Upper lobe of left lung (tissue), 6 donors: ENCODE results near the gene PODXL2. TPM values are rescaled to one million over a fixed set of nuclear protein-coding genes. Genes with fewer than 3 reads are reported as not detected.
A peak's percentile ranks its signal among the peaks of the same experiment; 100 is the strongest.

Experiments
- ATAC-seq, 2 donors: fragments of 200-7000 bp; cut with Tn5 transposase; one replicate each; pipeline ENCODE4 v1.9.1; 2022; ENCODE audit warnings: mild to moderate bottlenecking in 2 of 2, moderate library complexity in 2 of 2; ENCODE audit not compliant: low FRiP score in 2 of 2
- DNase-seq, 2 donors: peaks; one replicate each; pipeline ENCODE4 v3.0.0-alpha.2; 2019 to 2020
- H3K27ac ChIP-seq, 4 donors: fragments of 200-600 bp; sonication (generic); one replicate each; pipeline ENCODE4 v1.5.1; 2016 to 2019
- H3K27me3 ChIP-seq, 4 donors: fragments of 200-600 bp; sonication (generic); one replicate each; pipeline ENCODE4 v1.5.1; 2017 to 2019
- H3K36me3 ChIP-seq, 4 donors: fragments of 200-600 bp; sonication (generic); one replicate each; pipeline ENCODE4 v1.5.1; 2016 to 2019
- H3K4me1 ChIP-seq, 4 donors: fragments of 200-600 bp; sonication (generic); one replicate each; pipeline ENCODE4 v1.5.1; 2018 to 2019
- H3K4me3 ChIP-seq, 4 donors: fragments of 200-600 bp; sonication (generic); one replicate each; pipeline ENCODE4 v1.5.1; 2017 to 2019; ENCODE audit warnings: mild to moderate bottlenecking in 2 of 4, moderate library complexity in 1 of 4
- H3K9me3 ChIP-seq, 4 donors: fragments of 200-600 bp; sonication (generic); one replicate each; pipeline ENCODE4 v1.5.1; 2018 to 2019
- CTCF ChIP-seq, 6 experiments: fragments of 450-650 bp in 4 of 6; fragments of 200-600 bp in 2 of 6; sonication (generic) in 2 of 6; IDR thresholded peaks; one replicate each; pipeline ENCODE4 v1.5.1; 2016 to 2019; ENCODE audit warnings: antibody characterized with exemption in 6 of 6
- EP300 ChIP-seq, 4 donors: sonication (generic); formaldehyde crosslinking; IDR thresholded peaks; one replicate each; pipeline ENCODE4 v1.5.1; 2017; ENCODE audit warnings: antibody characterized with exemption in 4 of 4, control low read depth in 2 of 4
- POLR2A ChIP-seq, 4 donors: fragments of 450-650 bp; IDR thresholded peaks; one replicate each; pipeline ENCODE4 v1.5.1; 2016 to 2017; ENCODE audit warnings: antibody characterized with exemption in 4 of 4, mild to moderate bottlenecking in 2 of 4
- POLR2AphosphoS5 ChIP-seq, 2 donors: sonication (generic); formaldehyde crosslinking; IDR thresholded peaks; one replicate each; pipeline ENCODE4 v1.5.1; 2017; ENCODE audit warnings: antibody characterized with exemption in 2 of 2
- WGBS, 2 donors: methylation state at CpG; one replicate each; pipeline ENCODE4 v1.1.5; 2017 to 2018; 5-methylcytosine and 5-hydroxymethylcytosine counted together
- small RNA-seq, 4 donors: library from RNA; depleted of rRNA; stranded (forward); fragments of <200 nt; gene quantifications; one replicate each; pipeline ENCODE3, GENCODE V24; 2016
- total RNA-seq, 6 donors: library from RNA; depleted of rRNA in 4 of 6; stranded (reverse); fragments of >200 nt in 4 of 6; gene quantifications; one replicate each; pipeline versions ENCODE4 v1.1.0 to v1.2.1, GENCODE V29; 2016 to 2021
- donor health status: DM: no; HTN: no; CAD: no; lungs with moderate emphysema.
- donor health status: DM: no; HTN: yes; CAD: no; lungs with severe emphysema.

The PODXL2 gene
- total RNA-seq, 6 donors from 2014 or later, result 1.0 to 5.1 (median 3.5) TPM

GRCh38 chr3:127720985-127721935, 92.3 kb downstream of the PODXL2 start:
- H3K9me3 ChIP-seq, result no peaks in the 10 kb centered on the region
- peaks cover 0 to 9% (median 0%) of the 10 kb centered on the region in 4 donors for H3K36me3 ChIP-seq
- ATAC-seq (peak in 1 of 2 donors; percentile 69), DNase-seq (peak; percentile 65 to 68)
- H3K27ac ChIP-seq, result peak overlapping the region; percentile 47 to 60 (median 58)
- peaks cover 5 to 23% (median 16%) of the 10 kb centered on the region in 4 donors for H3K4me1 ChIP-seq
- 79 to 81% methylated on average over 16 to 17 of the region's 17 CpGs for WGBS, 2 donors
- TF ChIP-seq EP300 (IDR thresholded peaks at IDR 0.05) (no peak), CTCF (IDR thresholded peaks at IDR 0.05) (no peak), POLR2AphosphoS5 (IDR thresholded peaks at IDR 0.05) (no peak), POLR2A (IDR thresholded peaks at IDR 0.05) (no peak)
- H3K27me3 ChIP-seq, result no peaks in the 10 kb centered on the region
- H3K4me3 ChIP-seq, result no peak overlapping the region

GRCh38 chr3:127722091-127722784, 93.3 kb downstream of the PODXL2 start:
- Histone ChIP-seq H3K27ac (peak overlapping the region; percentile 12 to 60 (median 53)), H3K4me3 (no peak overlapping the region), H3K27me3 (no peaks in the 10 kb centered on the region), H3K36me3 (peaks cover 0 to 9% (median 0%) of the 10 kb centered on the region in 4 donors), H3K9me3 (no peaks in the 10 kb centered on the region), H3K4me1 (peaks cover 5 to 23% (median 16%) of the 10 kb centered on the region in 4 donors)
- no peak for TF ChIP-seq POLR2A (IDR thresholded peaks at IDR 0.05)
- no peak for TF ChIP-seq EP300 (IDR thresholded peaks at IDR 0.05)
- no peak for TF ChIP-seq POLR2AphosphoS5 (IDR thresholded peaks at IDR 0.05)
- TF ChIP-seq CTCF (IDR thresholded peaks at IDR 0.05), result no peak
- DNase-seq (no peak), ATAC-seq (peak in 1 of 2 donors; percentile 2)
- WGBS, 2 donors, result 46 to 53% methylated on average over 13 of the region's 13 CpGs

Small RNA genes lying within 50 kb of the gene (small RNA-seq; reads per million reads assigned to genes)
- 0 to 0.33 (median 0.03) reads per million in 4 donors for gene MIR7976

Other genes starting within 250 kb of the PODXL2 start
- 10 to 100 TPM; 16.8 to 44.4 (median 40.3) TPM for gene TPRA1, start 38.5 kb upstream of the PODXL2 start, total RNA-seq
- gene MCM2, start 30.8 kb upstream of the PODXL2 start, total RNA-seq, result 10 to 100 TPM in 3 of 6 donors, 1 to 10 TPM in 3; 6.1 to 14.7 (median 10.1) TPM
- gene ABTB1, start 43.8 kb downstream of the PODXL2 start, total RNA-seq, result 100 to 1,000 TPM in 2 of 6 donors, 10 to 100 TPM in 4; 28.0 to 262 (median 65.8) TPM
- 100 to 1,000 TPM; 128 to 253 (median 190) TPM for gene MGLL, start 193.3 kb downstream of the PODXL2 start, total RNA-seq